Endothelial cell of umbilical vein (primary cell): ENCODE results near the gene BMPER. TPM values are rescaled to one million over a fixed set of nuclear protein-coding genes. Genes with fewer than 3 reads are reported as not detected.

Experiments used
- BruUV-seq: library from RNA; stranded (reverse); fragments of 400-500 nt; replicated peaks from 2 replicates; lab custom pipeline; 2021; lab: Mats Ljungman, UMichigan
- CTCF ChIA-PET: fragments of 300-600, 350-600 bp; sonication (Branson Sonifier 250); formaldehyde crosslinking; loops from one replicate; lab custom pipeline; 2021; ENCODE audit warnings: antibody characterized with exemption, inconsistent platforms; lab: Charles Lee
- POLR2A ChIA-PET: fragments of 300-600, 350-600 bp; sonication (Branson Sonifier 250); formaldehyde crosslinking; loops from one replicate; lab custom pipeline; 2021; ENCODE audit warnings: antibody characterized with exemption, inconsistent platforms; lab: Charles Lee
- DNase-seq: peaks from one replicate; pipeline ENCODE4 v3.0.0-alpha.2; 2011; ENCODE audit warnings: low read depth, low spot score
- FAIRE-seq: peaks from 2 replicates; lab custom pipeline; 2011; peaks lifted over from hg19 to GRCh38; lab: Jason Lieb, UNC
- H2AFZ ChIP-seq: 2 replicates; pipeline ENCODE4 v1.6.0; 2012; ENCODE audit warnings: low read depth, low read length, control low read depth, inconsistent platforms
- H3K27ac ChIP-seq: 2 replicates; pipeline ENCODE4 v1.5.1; 2011; ENCODE audit warnings: low read depth, mild to moderate bottlenecking, control low read depth, low read length, moderate library complexity; ENCODE audit not compliant: insufficient read depth
- H3K27me3 ChIP-seq, 2 experiments: 2 replicates each; pipeline versions ENCODE4 v1.6.0 to v1.6.1; 2011; ENCODE audit warnings: low read length in 2 of 2, mixed read lengths in 1 of 2; ENCODE audit not compliant: control insufficient read depth in 2 of 2, insufficient read depth in 2 of 2
- H3K36me3 ChIP-seq, 2 experiments: 2 replicates in 1 of 2; 3 replicates in 1 of 2; pipeline ENCODE4 v1.5.1; 2011; ENCODE audit warnings: low read length in 2 of 2, mild to moderate bottlenecking in 1 of 2, moderate library complexity in 1 of 2; ENCODE audit not compliant: control insufficient read depth in 2 of 2, insufficient read depth in 2 of 2; ENCODE audit errors: extremely low read depth in 1 of 2
- H3K4me1 ChIP-seq: 3 replicates; pipeline ENCODE4 v1.5.1; 2011; ENCODE audit warnings: mild to moderate bottlenecking, low read length; ENCODE audit not compliant: control insufficient read depth, insufficient read depth; ENCODE audit errors: extremely low read depth
- H3K4me2 ChIP-seq: 2 replicates; pipeline ENCODE4 v1.6.1; 2011; ENCODE audit warnings: low read length, control low read depth, mixed read lengths; ENCODE audit not compliant: insufficient read depth
- H3K4me3 ChIP-seq, 3 experiments: fragments of 200-600 bp in 1 of 3; sonication (generic), shearing (Covaris generic) in 1 of 3; replicated peaks in 1 of 3; 2 replicates each; pipeline ENCODE4 v1.5.1; 2011 to 2016; ENCODE audit warnings: control low read depth in 3 of 3, low read length in 3 of 3, mild to moderate bottlenecking in 2 of 3, inconsistent platforms in 1 of 3, low read depth in 1 of 3, moderate library complexity in 1 of 3; ENCODE audit not compliant: insufficient read depth in 1 of 3
- H3K79me2 ChIP-seq: 2 replicates; pipeline ENCODE4 v1.6.0; 2012; ENCODE audit warnings: low read length, inconsistent platforms; ENCODE audit not compliant: control insufficient read depth, insufficient read depth
- H3K9ac ChIP-seq: replicated peaks from 2 replicates; pipeline ENCODE3; 2011; ENCODE audit warnings: low read length, control low read depth; ENCODE audit not compliant: insufficient read depth; ENCODE audit errors: extremely low read depth
- H3K9me1 ChIP-seq: replicated peaks from 3 replicates; pipeline ENCODE4 v1.6.0; 2011; ENCODE audit warnings: mild to moderate bottlenecking, low read length; ENCODE audit not compliant: control insufficient read depth, insufficient read depth; ENCODE audit errors: extremely low read depth
- H3K9me3 ChIP-seq: replicated peaks from 2 replicates; pipeline ENCODE4 v1.5.1; 2012; ENCODE audit warnings: low read length, inconsistent platforms; ENCODE audit not compliant: control insufficient read depth, insufficient read depth
- H4K20me1 ChIP-seq: replicated peaks from 2 replicates; pipeline ENCODE3; 2011; ENCODE audit warnings: mild to moderate bottlenecking, low read length; ENCODE audit not compliant: control insufficient read depth, insufficient read depth; ENCODE audit errors: extremely low read depth
- CTCF ChIP-seq, 2 donors: IDR thresholded peaks; 1 replicate in 1 of 2; 2 replicates in 1 of 2; pipeline ENCODE4 v1.5.1; 2011; ENCODE audit warnings: low read length in 2 of 2, mild to moderate bottlenecking in 2 of 2, moderate library complexity in 2 of 2, control low read depth in 1 of 2, inconsistent platforms in 1 of 2, low read depth in 1 of 2; ENCODE audit not compliant: insufficient read depth in 1 of 2; ENCODE audit errors: extremely low read depth in 1 of 2
- EZH2 ChIP-seq: IDR thresholded peaks from 2 replicates; pipeline ENCODE4 v1.6.1; 2012; ENCODE audit warnings: borderline replicate concordance, low read depth, mild to moderate bottlenecking, moderate library complexity, low read length, inconsistent platforms; ENCODE audit not compliant: severe bottlenecking
- FOS ChIP-seq: IDR thresholded peaks from 2 replicates; pipeline ENCODE4 v1.6.1; 2011; ENCODE audit warnings: mild to moderate bottlenecking, low read length, moderate library complexity, borderline replicate concordance; ENCODE audit not compliant: insufficient read depth
- GATA2 ChIP-seq: IDR thresholded peaks from 2 replicates; pipeline ENCODE4 v1.7.0; 2011; ENCODE audit warnings: low read depth, mild to moderate bottlenecking, moderate library complexity, mixed read lengths, low read length; ENCODE audit not compliant: insufficient read length, insufficient read depth
- JUN ChIP-seq: IDR thresholded peaks from 2 replicates; pipeline ENCODE4 v1.6.1; 2011; ENCODE audit warnings: borderline replicate concordance, low read depth; ENCODE audit not compliant: insufficient read length, insufficient read depth
- MYC ChIP-seq: IDR thresholded peaks from one replicate; pipeline ENCODE4 v1.6.1; 2011; ENCODE audit warnings: mild to moderate bottlenecking, low read depth, low read length
- POLR2A ChIP-seq: IDR thresholded peaks from 2 replicates; pipeline ENCODE4 v1.6.1; 2012; ENCODE audit warnings: low read depth, mild to moderate bottlenecking, control low read depth, low read length
- POLR2AphosphoS5 ChIP-seq: IDR thresholded peaks from 2 replicates; pipeline ENCODE4 v1.6.1; 2012; ENCODE audit warnings: low read depth, mild to moderate bottlenecking, control low read depth, low read length, moderate library complexity; ENCODE audit not compliant: insufficient read depth
- dilution Hi-C: fragments of 300-500 bp; cut with MboI; formaldehyde crosslinking; loops from one replicate; pipeline ENCODE4 v1.15.0; 2019; ENCODE audit warnings: low sequenced_read_pairs; ENCODE audit not compliant: extremely low pct_ligation_motif_present
- intact Hi-C: fragments of 100-400 bp; cut with micrococcal nuclease; formaldehyde crosslinking; loops from one replicate; pipeline ENCODE4 v1.10.0; 2022
- polyA plus RNA-seq, 4 experiments: library from polyadenylated mRNA; depleted of rRNA in 3 of 4; stranded (reverse) in 3 of 4; unstranded in 1 of 4; fragments of >200 nt; gene quantifications; 2 replicates each; pipeline versions ENCODE4 v1.2.1 to v1.2.3, GENCODE V29; 2011 to 2012; ENCODE audit warnings: missing spikeins in 1 of 4
- total RNA-seq: library from RNA; stranded (reverse); gene quantifications from 2 replicates; pipeline ENCODE4 v1.2.3, GENCODE V29; 2021
- TF ChIP-seq, protein P1 (sequence below): IDR thresholded peaks from 2 replicates; pipeline ENCODE4 v1.6.1; 2011; ENCODE audit not compliant: insufficient read depth, insufficient read length

BMPER gene
- total and polyA plus RNA-seq, 2 donors (not counting 3 experiments of a cell fraction or from before 2014, with no cell fraction given), result 0.10 to 0.13 TPM

DNA sequence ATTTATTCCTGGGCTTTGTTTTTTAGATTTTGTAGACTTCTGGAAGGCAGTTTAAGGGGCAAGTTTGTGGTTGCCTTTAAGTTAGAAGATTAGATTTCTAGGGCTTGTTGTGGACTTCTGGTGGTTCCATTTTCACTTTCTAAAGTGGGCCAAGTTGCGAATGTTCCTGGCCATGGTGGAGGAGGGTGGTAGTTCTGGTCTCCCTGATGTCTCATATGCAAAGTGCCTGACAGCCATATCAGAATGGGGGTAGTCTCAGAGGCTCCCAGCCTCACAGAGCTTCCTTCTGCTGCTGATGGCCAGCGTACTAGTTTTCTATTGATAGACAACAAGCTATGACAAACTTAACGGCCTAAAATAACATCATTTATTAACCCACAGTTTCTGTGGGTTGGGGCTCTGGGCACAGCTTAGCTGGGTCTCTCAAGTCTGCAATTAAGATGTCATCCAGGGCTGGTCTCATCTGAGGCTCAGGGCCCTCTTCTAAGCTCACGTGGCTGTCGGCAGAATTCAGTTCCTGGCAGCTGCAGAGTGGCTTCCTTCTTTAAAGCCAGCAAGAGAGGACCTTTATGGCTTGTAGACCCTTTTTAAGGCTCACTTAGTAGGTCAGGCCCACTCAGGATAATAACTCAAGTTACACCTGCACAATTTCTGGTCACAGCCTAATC lies 44.8 kb downstream of the BMPER start:
- Histone ChIP-seq H2AFZ (no peak overlapping the region), H3K9me3 (no peaks in the 10 kb centered on the region), H3K27me3 (no peaks in the 10 kb centered on the region), H3K36me3 (no peaks in the 10 kb centered on the region), H3K79me2 (no peaks in the 10 kb centered on the region), H3K4me3 (no peak overlapping the region), H3K4me2 (no peak overlapping the region), H4K20me1 (no peaks in the 10 kb centered on the region), H3K9ac (no peak overlapping the region), H3K9me1 (no peaks in the 10 kb centered on the region), H3K4me1 (no peaks in the 10 kb centered on the region), H3K27ac (no peak overlapping the region)
- dilution Hi-C loops, result no loop called here
- TF ChIP-seq, protein P1, sequence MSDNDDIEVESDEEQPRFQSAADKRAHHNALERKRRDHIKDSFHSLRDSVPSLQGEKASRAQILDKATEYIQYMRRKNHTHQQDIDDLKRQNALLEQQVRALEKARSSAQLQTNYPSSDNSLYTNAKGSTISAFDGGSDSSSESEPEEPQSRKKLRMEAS, result no peak
- TF ChIP-seq EZH2 (no peak), POLR2A (no peak), JUN (no peak), MYC (no peak), CTCF (IDR thresholded peaks at IDR 0.05; ENCODE audit: extremely low read depth in 1 of 2, insufficient read depth in 1 of 2, low read depth in 1 of 2, low read length in 2 of 2) (no peak), GATA2 (no peak), FOS (no peak), POLR2AphosphoS5 (no peak)
- no peak for FAIRE-seq
- DNase-seq, result no peak
- intact Hi-C loops, result no loop called here
- ChIA-PET CTCF (interaction anchor here (0.7 to 1.8 kb wide), 2 partner anchors 18 to 138 kb away, joined by 4 to 12 read pairs; no protein-coding TSS in a partner anchor), POLR2A (no interaction called here)
- BruUV-seq, result no TSS peak
